ENCODE measurements around the gene UBAC2. TPM values are rescaled to one million over a fixed set of nuclear protein-coding genes. Genes with fewer than 3 reads are reported as not detected.

Gene UBAC2
- total and polyA plus RNA-seq, 2 donors (not counting 1 experiment from before 2014, with no cell fraction given), result 32.4 to 87.4 TPM

- Histone ChIP-seq H3K79me2 (ENCODE audit: control insufficient read depth, insufficient read depth, low read length) (no peaks in the 10 kb centered on the region), H3K4me1 (ENCODE audit: control insufficient read depth, extremely low read depth, insufficient read depth, low read length) (peaks cover 3% of the 10 kb centered on the region), H3K36me3 (ENCODE audit: control insufficient read depth, insufficient read depth, low read length) (no peaks in the 10 kb centered on the region), H3K9ac (ENCODE audit: insufficient read depth, low read length) (no peak overlapping the region), H3K9me3 (ENCODE audit: control insufficient read depth, insufficient read depth, low read depth, low read length) (no peaks in the 10 kb centered on the region), H4K20me1 (ENCODE audit: control insufficient read depth, extremely low read depth, insufficient read depth, low read length) (no peaks in the 10 kb centered on the region), H3K4me2 (ENCODE audit: extremely low read depth, insufficient read depth, low read length) (no peak overlapping the region), H3K4me3 (replicated peaks in 1 of 4; ENCODE audit: control extremely low read depth in 1 of 4, insufficient read depth in 1 of 4, low read depth in 3 of 4, low read length in 4 of 4) (no peak overlapping the region), H2AFZ (ENCODE audit: low read length) (no peak overlapping the region), H3K27me3 (ENCODE audit: control insufficient read depth, insufficient read depth, low read length) (no peaks in the 10 kb centered on the region), H3K27ac (ENCODE audit: insufficient read depth, low read length) (no peak overlapping the region)
- no peak for TF ChIP-seq EZH2 (IDR thresholded peaks at IDR 0.05; ENCODE audit: low read length, missing control alignments)
- peak in 1 of 2 donors; percentile 72 for DNase-seq (ENCODE audit: low read depth in 2 of 2)
Measured at GRCh38 chr13:99316657-99317256, 116.1 kb downstream of the UBAC2 start.

GRCh38 chr13:99320693-99321481 is 120.2 kb downstream of the UBAC2 start:
- no peaks in the 10 kb centered on the region for H3K79me2 ChIP-seq (ENCODE audit: control insufficient read depth, insufficient read depth, low read length)
- no peak overlapping the region for H3K9ac ChIP-seq (ENCODE audit: insufficient read depth, low read length)
- H3K9me3 ChIP-seq (ENCODE audit: control insufficient read depth, insufficient read depth, low read depth, low read length), result no peaks in the 10 kb centered on the region
- H3K27ac ChIP-seq (ENCODE audit: insufficient read depth, low read length), result peak overlapping the region; percentile 61
- no peak overlapping the region for H2AFZ ChIP-seq (ENCODE audit: low read length)
- peak; percentile 84 to 91 for DNase-seq (ENCODE audit: low read depth in 2 of 2)
- H3K27me3 ChIP-seq (ENCODE audit: control insufficient read depth, insufficient read depth, low read length), result no peaks in the 10 kb centered on the region
- TF ChIP-seq EZH2 (IDR thresholded peaks at IDR 0.05; ENCODE audit: low read length, missing control alignments) (no peak), CTCF (conservative IDR thresholded peaks at IDR 0.05 in 1 of 2, IDR thresholded peaks at IDR 0.05 in 1 of 2; ENCODE audit: low read depth in 1 of 2, low read length in 2 of 2) (no peak)
- no peaks in the 10 kb centered on the region for H3K36me3 ChIP-seq (ENCODE audit: control insufficient read depth, insufficient read depth, low read length)
- H3K4me2 ChIP-seq (ENCODE audit: extremely low read depth, insufficient read depth, low read length), result no peak overlapping the region
- H3K4me1 ChIP-seq (ENCODE audit: control insufficient read depth, extremely low read depth, insufficient read depth, low read length), result peaks cover 19% of the 10 kb centered on the region
- no peak overlapping the region for H3K4me3 ChIP-seq (replicated peaks in 1 of 4; ENCODE audit: control extremely low read depth in 1 of 4, insufficient read depth in 1 of 4, low read depth in 3 of 4, low read length in 4 of 4)
- no peaks in the 10 kb centered on the region for H4K20me1 ChIP-seq (ENCODE audit: control insufficient read depth, extremely low read depth, insufficient read depth, low read length)

- Histone ChIP-seq H3K9me3 (ENCODE audit: control insufficient read depth, insufficient read depth, low read depth, low read length) (no peaks in the 10 kb centered on the region), H3K79me2 (ENCODE audit: control insufficient read depth, insufficient read depth, low read length) (no peaks in the 10 kb centered on the region), H2AFZ (ENCODE audit: low read length) (no peak overlapping the region), H3K4me1 (ENCODE audit: control insufficient read depth, extremely low read depth, insufficient read depth, low read length) (peaks cover 19% of the 10 kb centered on the region), H3K36me3 (ENCODE audit: control insufficient read depth, insufficient read depth, low read length) (no peaks in the 10 kb centered on the region), H3K9ac (ENCODE audit: insufficient read depth, low read length) (no peak overlapping the region), H4K20me1 (ENCODE audit: control insufficient read depth, extremely low read depth, insufficient read depth, low read length) (no peaks in the 10 kb centered on the region), H3K4me3 (replicated peaks in 1 of 4; ENCODE audit: control extremely low read depth in 1 of 4, insufficient read depth in 1 of 4, low read depth in 3 of 4, low read length in 4 of 4) (no peak overlapping the region), H3K4me2 (ENCODE audit: extremely low read depth, insufficient read depth, low read length) (peak overlapping the region; percentile 11), H3K27ac (ENCODE audit: insufficient read depth, low read length) (peak overlapping the region; percentile 61), H3K27me3 (ENCODE audit: control insufficient read depth, insufficient read depth, low read length) (no peaks in the 10 kb centered on the region)
- no peak for TF ChIP-seq CTCF (conservative IDR thresholded peaks at IDR 0.05 in 1 of 2, IDR thresholded peaks at IDR 0.05 in 1 of 2; ENCODE audit: low read depth in 1 of 2, low read length in 2 of 2)
- no peak for TF ChIP-seq EZH2 (IDR thresholded peaks at IDR 0.05; ENCODE audit: low read length, missing control alignments)
- DNase-seq (ENCODE audit: low read depth in 2 of 2), result no peak
Measured at GRCh38 chr13:99321709-99322108, 121.1 kb downstream of the UBAC2 start.

All from fibroblast of lung (primary cell).